HG02610 (cell line): ENCODE data around the gene CFAP119.
A peak's percentile ranks its signal among the peaks of the same experiment; 100 is the strongest.

Source experiments
- ATAC-seq: cut with Tn5 transposase; IDR thresholded peaks from one replicate; pipeline ENCODE4 v1.9.1; 2021; ENCODE audit warnings: mild to moderate bottlenecking, moderate library complexity; ENCODE audit not compliant: unreplicated experiment

Gene CFAP119

DNA sequence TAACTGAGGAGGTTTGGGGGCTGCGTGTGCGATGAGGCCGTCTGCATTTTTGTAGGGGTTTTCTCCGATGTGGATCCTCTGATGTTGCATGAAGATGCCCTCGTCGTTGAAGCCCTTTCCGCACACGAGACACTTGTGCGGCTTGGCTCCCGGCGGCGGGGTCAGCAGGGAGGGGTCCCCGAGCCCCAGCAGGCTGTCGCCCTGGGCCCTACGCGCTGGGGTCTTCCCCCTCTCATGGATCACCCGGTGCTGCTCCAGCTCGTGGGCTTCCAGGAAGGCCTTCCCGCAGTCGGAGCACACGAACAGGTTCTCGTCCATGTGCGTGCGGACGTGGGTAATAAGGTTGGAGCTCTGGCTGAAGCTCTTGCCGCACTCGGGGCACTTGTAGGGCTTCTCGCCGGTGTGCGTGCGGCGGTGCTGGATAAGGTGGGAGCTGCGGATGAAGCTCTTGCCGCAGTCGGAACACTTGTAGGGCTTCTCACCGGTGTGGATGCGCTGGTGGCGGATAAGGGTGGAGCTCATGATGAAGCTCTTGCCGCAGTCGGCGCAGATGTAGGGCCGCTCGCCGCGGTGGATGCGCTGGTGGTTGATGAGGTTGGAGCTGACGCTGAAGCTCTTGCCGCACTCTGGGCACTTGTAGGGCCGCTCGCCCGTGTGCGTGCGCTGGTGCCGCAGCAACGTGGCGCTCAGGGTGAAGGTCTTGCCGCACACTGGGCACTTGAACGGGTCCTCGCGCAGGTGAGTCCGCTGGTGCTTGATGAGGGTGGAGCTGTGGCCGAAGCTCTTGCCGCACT is 20.8 kb upstream of the CFAP119 start:
- ATAC-seq = no peak

- no peak for ATAC-seq
Measured at GRCh38 chr16:30780549-30780948, 18.7 kb upstream of the CFAP119 start.

DNA sequence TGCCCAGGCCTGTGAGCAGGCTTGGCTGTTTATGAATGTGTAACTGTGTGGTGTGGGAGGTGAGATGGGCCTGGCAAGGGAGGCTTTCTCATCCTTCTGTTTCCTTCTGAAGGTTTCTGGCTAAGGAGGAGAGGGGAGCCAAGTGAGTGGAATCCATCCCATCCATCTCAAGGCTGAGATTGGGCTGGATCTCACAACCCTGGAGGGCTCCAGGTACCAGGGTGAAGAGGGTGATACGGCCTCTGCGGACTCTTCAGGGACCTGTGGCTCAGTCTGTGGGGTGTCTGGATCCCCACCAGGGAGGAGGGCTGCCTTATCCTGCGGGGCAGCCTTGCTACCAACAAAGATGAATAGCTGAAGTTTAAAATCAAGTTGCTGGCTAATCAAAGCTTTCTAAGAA is 18.2 kb upstream of the CFAP119 start:
- ATAC-seq = no peak

DNA sequence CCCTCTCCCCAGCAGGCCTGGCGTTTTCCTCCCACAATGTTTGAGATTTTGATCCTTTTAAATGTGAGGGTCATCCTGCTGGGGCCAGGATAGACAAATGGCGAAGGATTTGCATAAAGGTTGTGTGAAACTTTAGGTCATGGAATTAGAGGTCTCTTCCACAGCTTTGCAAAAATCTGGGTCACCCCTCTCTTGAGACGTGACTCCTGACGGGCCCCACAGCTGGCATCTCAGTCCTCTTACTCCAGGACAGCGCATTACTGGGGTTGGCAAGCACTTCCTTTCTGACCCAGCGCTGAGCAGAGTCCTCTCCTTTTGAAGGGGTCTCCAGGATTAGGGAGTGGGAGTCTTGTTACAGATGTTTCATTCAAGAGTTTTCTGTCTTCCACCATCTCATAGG is 17.7 kb upstream of the CFAP119 start:
- ATAC-seq = no peak

DNA sequence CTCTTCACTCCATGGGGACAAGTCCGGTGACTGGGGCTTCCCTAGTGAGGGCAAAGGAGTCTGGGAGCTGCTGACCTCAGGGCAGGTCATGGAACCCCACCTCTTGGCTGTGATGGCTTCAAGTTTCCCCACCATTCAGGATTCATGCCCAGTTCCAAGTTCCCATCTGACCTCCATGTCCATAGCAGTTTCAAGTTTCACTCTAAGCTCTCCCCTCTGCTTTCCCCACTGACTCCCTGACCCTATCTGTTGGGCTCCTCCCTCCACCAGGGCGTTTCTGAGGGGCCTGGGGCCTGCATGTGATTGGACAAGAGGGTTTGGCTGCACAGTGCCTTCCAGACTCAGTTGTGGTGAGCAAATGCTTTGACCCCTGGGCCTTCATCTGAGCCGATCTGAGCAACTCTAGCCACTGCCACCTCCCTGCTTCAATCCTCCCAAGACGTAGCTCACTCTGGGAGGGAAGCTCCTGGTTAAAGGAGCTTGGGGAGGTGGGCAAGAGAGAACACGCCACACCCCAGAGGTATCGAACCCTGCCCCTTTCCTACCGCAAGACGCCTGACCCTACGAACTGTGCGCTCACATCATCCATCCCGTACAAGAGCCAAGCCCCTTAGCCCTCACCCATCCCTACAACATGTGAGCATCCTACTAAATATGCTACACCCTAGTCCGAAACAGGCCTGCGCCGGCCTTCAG is 16.8 kb upstream of the CFAP119 start:
- ATAC-seq = no peak

GRCh38 chr16:30777591-30778297 is 15.9 kb upstream of the CFAP119 start:
- no peak for ATAC-seq

- peak; percentile 34 for ATAC-seq
Measured at GRCh38 chr16:30775392-30776188, 13.7 kb upstream of the CFAP119 start.

GRCh38 chr16:30775131-30775391 is 13.2 kb upstream of the CFAP119 start:
- no peak for ATAC-seq

DNA sequence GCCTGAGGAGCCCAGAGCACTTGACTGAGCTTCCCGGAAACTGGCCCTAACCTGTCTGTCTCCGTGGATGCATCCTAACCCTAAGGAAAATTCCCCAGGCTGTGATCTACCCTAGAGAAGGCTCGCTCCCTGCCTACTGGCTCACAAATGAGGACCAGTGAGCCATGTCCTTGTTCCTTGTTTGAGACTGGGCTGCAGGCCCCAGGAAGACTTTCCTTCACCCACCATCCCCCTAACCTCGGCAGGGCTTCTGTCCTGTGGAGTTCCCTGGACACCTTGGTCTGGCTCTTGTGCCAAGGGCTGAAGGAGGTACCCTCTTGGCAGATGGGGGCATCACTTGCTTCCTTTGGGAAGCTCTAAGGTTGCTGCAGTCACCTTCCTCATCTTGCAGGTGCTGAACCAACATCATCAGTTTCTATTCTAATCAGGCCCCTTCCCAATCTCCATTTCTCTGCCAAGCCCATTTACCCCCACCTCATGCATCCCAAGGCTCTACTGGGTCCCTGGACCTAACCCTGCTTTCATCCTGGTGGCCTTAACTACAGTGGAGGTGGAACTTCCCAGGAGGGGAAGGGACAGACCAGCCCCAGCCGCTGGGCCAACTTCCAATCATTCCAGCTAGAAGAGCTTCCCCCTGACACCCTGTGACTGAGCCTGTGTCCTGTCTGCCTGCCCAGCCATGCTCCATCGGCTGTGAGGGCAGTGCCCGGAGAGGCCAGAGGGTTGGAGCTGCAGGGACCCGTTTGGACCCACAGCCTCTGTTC is 12.7 kb upstream of the CFAP119 start:
- ATAC-seq = no peak

- ATAC-seq = no peak
Measured at GRCh38 chr16:30773826-30774225, 12.0 kb upstream of the CFAP119 start.

DNA sequence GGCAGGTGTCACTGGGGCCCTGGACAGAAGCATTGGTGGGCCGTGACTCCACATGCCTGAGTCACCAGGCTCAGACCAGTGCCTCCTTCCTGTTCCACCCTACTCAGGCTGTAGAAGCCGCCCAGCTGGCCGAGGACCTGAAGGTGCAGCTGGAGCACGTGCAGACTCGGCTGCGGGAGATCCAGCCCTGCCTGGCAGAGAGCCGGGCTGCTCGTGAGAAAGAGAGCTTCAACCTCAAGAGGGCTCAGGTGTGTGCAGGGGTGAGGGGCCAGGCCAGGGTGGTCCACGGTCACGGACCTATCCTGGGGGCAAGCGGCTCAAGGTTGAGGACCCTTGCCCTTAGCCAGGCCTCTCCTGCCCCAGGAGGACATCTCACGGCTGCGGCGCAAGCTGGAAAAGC is 9.9 kb upstream of the CFAP119 start:
- no peak for ATAC-seq

DNA sequence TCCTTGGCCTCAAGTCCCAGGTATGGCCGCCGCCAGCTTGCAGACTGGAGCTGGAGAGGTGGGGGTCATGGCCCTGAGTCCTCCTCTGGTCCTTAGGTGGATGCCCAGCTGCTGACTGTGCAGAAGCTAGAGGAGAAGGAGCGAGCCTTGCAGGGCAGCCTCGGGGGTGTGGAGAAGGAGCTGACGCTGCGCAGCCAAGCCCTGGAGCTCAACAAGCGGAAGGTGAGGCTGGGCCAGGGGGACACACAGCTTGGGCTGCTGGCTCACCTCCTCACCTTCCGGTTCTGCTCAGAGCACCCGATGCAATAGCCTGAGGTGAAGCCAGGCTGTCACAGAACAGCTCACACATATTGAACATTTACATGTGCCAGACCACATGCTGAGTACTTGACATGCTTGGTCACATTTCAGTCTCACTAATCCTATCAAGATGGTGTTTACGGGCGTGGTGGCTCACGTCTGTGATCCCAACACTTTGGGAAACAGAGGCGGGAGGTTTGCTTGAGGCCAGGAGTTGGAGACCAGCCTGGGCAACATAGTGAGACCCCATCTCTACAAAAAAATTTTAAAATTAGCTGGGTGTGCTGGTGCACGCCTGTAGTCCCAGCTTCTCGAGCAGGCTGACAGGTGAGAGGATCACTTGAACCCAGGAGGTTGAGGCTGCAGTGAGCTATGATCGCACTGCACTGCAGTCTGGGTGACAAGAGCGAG is 7.7 kb upstream of the CFAP119 start:
- no peak for ATAC-seq

GRCh38 chr16:30768583-30769181 is 6.8 kb upstream of the CFAP119 start:
- no peak for ATAC-seq

DNA sequence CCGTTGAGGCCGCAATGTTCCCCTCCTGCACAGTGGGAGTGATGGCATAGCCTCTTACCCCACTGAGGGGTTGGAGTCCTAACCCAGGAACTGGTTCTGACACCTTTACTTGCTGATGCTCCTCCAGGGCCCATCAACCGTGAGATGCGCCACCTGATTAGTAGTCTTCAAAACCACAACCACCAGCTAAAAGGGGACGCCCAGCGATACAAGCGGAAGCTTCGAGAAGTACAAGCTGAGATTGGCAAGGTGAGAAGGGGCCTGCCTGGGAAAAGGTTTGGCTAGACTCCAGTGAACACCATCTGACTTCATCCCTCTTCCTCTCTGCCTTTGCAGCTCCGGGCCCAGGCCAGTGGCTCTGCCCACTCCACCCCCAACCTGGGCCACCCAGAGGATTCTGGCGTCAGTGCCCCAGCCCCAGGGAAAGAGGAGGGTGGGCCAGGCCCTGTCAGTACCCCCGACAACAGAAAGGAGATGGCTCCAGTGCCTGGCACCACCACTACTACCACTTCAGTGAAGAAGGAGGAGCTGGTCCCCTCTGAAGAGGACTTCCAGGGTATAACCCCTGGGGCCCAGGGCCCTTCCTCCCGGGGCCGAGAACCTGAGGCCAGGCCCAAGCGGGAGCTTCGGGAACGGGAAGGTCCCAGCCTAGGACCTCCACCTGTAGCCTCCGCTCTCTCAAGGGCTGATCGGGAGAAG is 6.1 kb upstream of the CFAP119 start:
- ATAC-seq = peak; percentile 42

DNA sequence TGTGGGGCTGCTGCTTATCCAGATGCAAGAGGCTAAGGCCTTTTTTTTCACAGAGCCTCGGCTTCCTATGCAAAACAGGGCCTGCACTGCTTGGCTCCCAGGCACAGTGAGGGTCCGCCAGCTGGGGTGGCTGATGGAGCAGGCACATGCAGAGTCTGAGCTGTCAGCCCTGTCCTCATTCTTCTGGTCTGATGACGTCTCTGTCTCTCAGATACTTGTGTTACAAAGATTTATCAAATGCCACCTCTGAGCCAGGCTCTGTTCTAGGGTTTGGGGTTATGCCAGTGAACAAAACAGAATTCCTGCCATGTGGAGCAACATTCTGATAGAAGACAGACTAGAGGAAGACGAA is 5.0 kb upstream of the CFAP119 start:
- no peak for ATAC-seq

- no peak for ATAC-seq
Measured at GRCh38 chr16:30766206-30766932, 4.5 kb upstream of the CFAP119 start.

DNA sequence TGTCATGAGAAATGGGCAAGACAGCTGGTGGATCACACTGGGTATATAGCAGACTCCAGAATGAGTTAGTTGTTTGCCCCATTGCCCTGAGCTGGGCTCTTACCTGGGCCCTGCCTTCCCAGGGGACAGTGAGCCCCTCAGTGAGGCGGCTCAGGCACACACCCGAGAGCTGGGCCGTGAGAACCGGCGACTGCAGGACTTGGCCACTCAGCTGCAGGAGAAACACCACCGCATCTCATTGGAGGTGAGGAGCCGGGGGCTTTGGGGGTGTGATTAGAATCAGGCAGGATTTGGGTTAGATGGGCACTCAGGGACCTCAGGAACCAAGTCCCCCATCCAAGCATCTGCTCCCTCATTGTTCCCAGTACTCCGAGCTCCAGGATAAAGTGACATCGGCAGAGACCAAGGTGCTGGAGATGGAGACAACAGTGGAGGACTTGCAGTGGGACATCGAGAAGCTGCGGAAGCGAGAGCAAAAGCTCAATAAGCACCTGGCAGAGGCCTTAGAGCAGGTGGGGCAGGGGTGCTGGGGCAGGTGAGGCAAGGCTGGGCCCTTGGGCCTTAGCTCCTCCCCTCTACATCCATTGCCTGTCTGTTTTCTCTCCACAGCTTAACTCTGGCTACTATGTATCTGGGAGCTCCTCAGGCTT is 3.1 kb upstream of the CFAP119 start:
- ATAC-seq = no peak

- ATAC-seq = no peak
Measured at GRCh38 chr16:30764086-30764485, 2.2 kb upstream of the CFAP119 start.
